HG02885 (cell line): ENCODE results near the gene MYO6.

Experiments
- ATAC-seq: cut with Tn5 transposase; IDR thresholded peaks from one replicate; pipeline ENCODE4 v1.9.1; 2021; ENCODE audit warnings: mild to moderate bottlenecking; ENCODE audit not compliant: unreplicated experiment, poor library complexity

MYO6 gene

GRCh38 chr6:75818098-75818855 is 69.2 kb downstream of the MYO6 start:
- no peak for ATAC-seq

- no peak for ATAC-seq
These were observed 70.9 kb downstream of the MYO6 start for GRCh38 chr6:75819776-75820487.

- ATAC-seq: no peak
These were observed 75.1 kb downstream of the MYO6 start for GRCh38 chr6:75824160-75824559.

GRCh38 chr6:75827163-75827562 is 78.1 kb downstream of the MYO6 start:
- ATAC-seq: no peak

GRCh38 chr6:75830959-75831885 is 82.2 kb downstream of the MYO6 start:
- ATAC-seq: peak; percentile 93

GRCh38 chr6:75834447-75834846 is 85.4 kb downstream of the MYO6 start:
- no peak for ATAC-seq

- ATAC-seq: no peak
These were observed 93.2 kb downstream of the MYO6 start for GRCh38 chr6:75842191-75842590.

- ATAC-seq: no peak
These were observed 93.7 kb downstream of the MYO6 start for GRCh38 chr6:75842732-75843131.

- ATAC-seq: no peak
These were observed 94.4 kb downstream of the MYO6 start for GRCh38 chr6:75843396-75843795.

GRCh38 chr6:75848274-75848673 is 99.2 kb downstream of the MYO6 start:
- no peak for ATAC-seq

GRCh38 chr6:75849329-75850025 is 100.4 kb downstream of the MYO6 start:
- no peak for ATAC-seq

- no peak for ATAC-seq
These were observed 101.2 kb downstream of the MYO6 start for GRCh38 chr6:75850026-75850833.

- ATAC-seq: peak; percentile 55
These were observed 103.7 kb downstream of the MYO6 start for GRCh38 chr6:75852721-75853120.

GRCh38 chr6:75853806-75854205 is 104.8 kb downstream of the MYO6 start:
- ATAC-seq: no peak

- peak; percentile 62 for ATAC-seq
These were observed 106.0 kb downstream of the MYO6 start for GRCh38 chr6:75855052-75855451.

- ATAC-seq: no peak
These were observed 107.9 kb downstream of the MYO6 start for GRCh38 chr6:75856902-75857301.

- no peak for ATAC-seq
These were observed 114.0 kb downstream of the MYO6 start for GRCh38 chr6:75863001-75863400.

GRCh38 chr6:75863784-75864183 is 114.7 kb downstream of the MYO6 start:
- no peak for ATAC-seq

GRCh38 chr6:75864446-75864845 is 115.4 kb downstream of the MYO6 start:
- ATAC-seq: no peak
